MG63 (cell line): ENCODE measurements around the gene WDFY3. TPM values are rescaled to one million over a fixed set of nuclear protein-coding genes. Genes with fewer than 3 reads are reported as not detected.
"Not testable (repeated sequence)": the region's sequence is repeated elsewhere in the genome, so short reads cannot be mapped to it uniquely, and the experiment has no call there.

Experiments
- DNase-seq: peaks from one replicate; pipeline ENCODE4 v3.0.0-alpha.2; 2020
- H3K27me3 ChIP-seq: fragments of 250-450 bp; sonication (Bioruptor Pico); 2 replicates; pipeline ENCODE4 v1.5.1; 2020; ENCODE audit warnings: mild to moderate bottlenecking, moderate library complexity
- H3K36me3 ChIP-seq: fragments of 250-450 bp; sonication (Bioruptor Pico); 2 replicates; pipeline ENCODE4 v1.5.1; 2020; ENCODE audit warnings: mild to moderate bottlenecking, moderate library complexity
- H3K4me3 ChIP-seq: fragments of 250-450 bp; sonication (Bioruptor Pico); 2 replicates; pipeline ENCODE4 v1.5.1; 2020; ENCODE audit warnings: mild to moderate bottlenecking, moderate library complexity
- H3K9me3 ChIP-seq: fragments of 250-450 bp; sonication (Bioruptor Pico); 2 replicates; pipeline ENCODE4 v1.5.1; 2020; ENCODE audit warnings: mild to moderate bottlenecking, moderate library complexity
- total RNA-seq: library from RNA; depleted of rRNA; stranded (reverse); fragments of >200 nt; shearing (Covaris generic); gene quantifications from 2 replicates; pipeline ENCODE4 v1.2.3, GENCODE V29; 2014; ENCODE audit warnings: low replicate concordance

Gene WDFY3
- total RNA-seq, 1 experiment from 2014 or later, result 5.2 TPM

DNA sequence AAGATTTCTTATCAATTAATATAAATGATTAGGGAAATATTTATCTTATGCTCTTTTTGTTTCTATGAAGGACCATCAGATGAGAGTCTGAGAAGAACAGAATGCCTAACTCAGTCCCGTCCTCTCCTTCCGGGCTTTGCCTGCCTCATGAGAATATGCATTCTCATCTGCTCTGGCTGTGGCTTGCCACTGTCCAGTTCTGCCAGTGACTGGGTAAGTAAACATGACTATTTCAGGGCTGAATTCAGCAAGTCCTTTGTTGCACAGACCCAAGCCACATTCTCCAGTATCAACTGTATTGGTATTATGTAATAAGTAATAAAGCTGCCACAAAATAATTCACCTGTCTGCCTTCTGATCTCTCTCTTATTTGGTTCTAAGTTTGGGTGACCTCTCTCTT lies 110.7 kb downstream of the WDFY3 start:
- no peak for DNase-seq
- no peaks in the 10 kb centered on the region for H3K27me3 ChIP-seq
- no peak overlapping the region for H3K4me3 ChIP-seq
- no peaks in the 10 kb centered on the region; the same call in 1 of the 2 replicates for H3K36me3 ChIP-seq
- H3K9me3 ChIP-seq, result no peaks in the 10 kb centered on the region

DNA sequence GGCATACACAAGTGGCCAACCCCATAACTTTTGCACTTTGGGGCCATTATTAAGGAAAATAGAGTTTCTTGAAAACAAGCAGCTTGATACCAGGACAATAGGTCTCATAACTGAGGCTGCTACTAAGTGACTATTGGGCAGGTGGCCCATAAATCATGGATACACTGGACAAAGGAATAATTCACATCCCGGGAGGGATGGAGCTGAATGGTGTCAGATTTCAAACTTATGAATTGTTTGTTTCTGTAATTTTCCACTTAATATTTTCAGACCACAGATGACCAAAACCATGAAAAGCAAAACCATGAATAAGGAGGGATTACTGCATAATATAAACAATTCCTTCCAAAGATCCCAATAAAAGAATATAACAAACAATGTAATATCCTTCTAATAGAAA lies 114.4 kb downstream of the WDFY3 start:
- Histone ChIP-seq H3K9me3 (no peaks in the 10 kb centered on the region), H3K36me3 (no peaks in the 10 kb centered on the region), H3K4me3 (no peak overlapping the region), H3K27me3 (no peaks in the 10 kb centered on the region)
- no peak for DNase-seq

- Histone ChIP-seq H3K27me3 (no peaks in the 10 kb centered on the region), H3K9me3 (no peaks in the 10 kb centered on the region), H3K36me3 (no peaks in the 10 kb centered on the region), H3K4me3 (no peak overlapping the region)
- no peak for DNase-seq
These were observed 117.3 kb downstream of the WDFY3 start for GRCh38 chr4:84849051-84849640.

DNA sequence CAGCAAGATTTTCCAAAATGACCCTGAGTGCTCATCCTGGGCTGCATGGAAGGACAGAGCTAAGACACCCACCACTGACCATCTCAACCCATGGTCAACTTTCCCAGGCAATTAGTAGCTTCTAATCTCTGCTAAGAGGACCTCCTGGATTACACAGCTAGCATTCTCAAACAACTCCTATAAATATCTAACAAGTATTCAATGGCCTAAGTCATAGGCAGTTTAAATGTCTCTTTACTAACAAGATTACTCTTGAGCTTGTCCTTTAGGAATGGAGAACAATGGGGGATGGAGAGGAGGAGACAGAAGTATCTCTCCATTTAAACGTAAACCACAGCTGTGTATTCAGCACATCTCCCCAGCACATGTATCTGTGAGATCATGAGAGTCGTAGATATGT lies 118.1 kb downstream of the WDFY3 start:
- Histone ChIP-seq H3K27me3 (no peaks in the 10 kb centered on the region), H3K9me3 (no peaks in the 10 kb centered on the region), H3K36me3 (no peaks in the 10 kb centered on the region), H3K4me3 (no peak overlapping the region)
- DNase-seq, result no peak

GRCh38 chr4:84847978-84848377 lies 118.5 kb downstream of the WDFY3 start:
- H3K4me3 ChIP-seq, result no peak overlapping the region
- no peaks in the 10 kb centered on the region for H3K9me3 ChIP-seq
- no peaks in the 10 kb centered on the region for H3K27me3 ChIP-seq
- DNase-seq, result no peak
- no peaks in the 10 kb centered on the region for H3K36me3 ChIP-seq

DNA sequence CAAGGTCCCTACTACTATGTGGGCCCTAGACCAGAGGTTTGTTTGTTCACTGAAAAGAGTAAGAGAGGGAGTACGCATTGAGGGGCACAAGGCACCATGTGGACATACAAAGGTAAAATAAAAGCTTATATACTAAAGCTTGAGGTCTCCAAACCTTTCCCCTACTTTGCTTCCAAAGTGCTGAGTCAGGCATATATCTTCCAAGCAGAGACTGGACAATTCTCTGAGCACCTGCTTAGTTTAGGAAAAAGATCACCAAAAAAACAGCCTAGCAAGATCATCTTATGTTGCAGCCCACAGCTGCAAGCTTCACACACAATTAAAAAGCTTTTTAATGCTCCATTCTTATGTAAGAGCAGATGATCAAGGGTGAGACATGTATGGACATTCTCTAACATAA lies 119.5 kb downstream of the WDFY3 start:
- no peak for DNase-seq
- Histone ChIP-seq H3K36me3 (no peaks in the 10 kb centered on the region), H3K4me3 (no peak overlapping the region), H3K9me3 (no peaks in the 10 kb centered on the region), H3K27me3 (no peaks in the 10 kb centered on the region)

GRCh38 chr4:84841435-84841834 lies 125.1 kb downstream of the WDFY3 start:
- H3K36me3 ChIP-seq, result no peaks in the 10 kb centered on the region; the same call in 1 of the 2 replicates
- no peak overlapping the region for H3K4me3 ChIP-seq
- H3K27me3 ChIP-seq, result no peaks in the 10 kb centered on the region
- DNase-seq, result no peak
- H3K9me3 ChIP-seq, result no peaks in the 10 kb centered on the region

DNA sequence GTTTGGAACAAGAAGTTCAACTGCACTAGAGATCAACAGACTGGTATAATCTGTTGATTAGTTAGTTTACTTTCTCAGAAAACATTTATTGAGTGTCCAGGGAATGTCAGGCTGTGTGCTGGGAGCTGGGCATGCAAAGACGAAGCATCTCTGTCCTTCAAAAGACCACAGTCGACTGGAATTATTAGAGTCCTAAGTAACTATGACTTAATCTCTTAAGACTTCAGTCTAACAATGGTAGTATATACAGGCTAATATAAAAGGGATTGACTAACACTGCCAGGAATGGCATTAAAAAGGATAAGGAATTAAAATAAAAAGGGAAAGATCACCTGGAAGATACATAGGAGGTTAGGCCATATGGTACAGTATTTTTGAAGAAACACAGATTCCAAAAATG lies 128.7 kb downstream of the WDFY3 start:
- H3K36me3 ChIP-seq, result no peaks in the 10 kb centered on the region; the same call in 1 of the 2 replicates
- H3K9me3 ChIP-seq, result no peaks in the 10 kb centered on the region
- H3K4me3 ChIP-seq, result no peak overlapping the region
- DNase-seq, result no peak
- no peaks in the 10 kb centered on the region for H3K27me3 ChIP-seq

DNA sequence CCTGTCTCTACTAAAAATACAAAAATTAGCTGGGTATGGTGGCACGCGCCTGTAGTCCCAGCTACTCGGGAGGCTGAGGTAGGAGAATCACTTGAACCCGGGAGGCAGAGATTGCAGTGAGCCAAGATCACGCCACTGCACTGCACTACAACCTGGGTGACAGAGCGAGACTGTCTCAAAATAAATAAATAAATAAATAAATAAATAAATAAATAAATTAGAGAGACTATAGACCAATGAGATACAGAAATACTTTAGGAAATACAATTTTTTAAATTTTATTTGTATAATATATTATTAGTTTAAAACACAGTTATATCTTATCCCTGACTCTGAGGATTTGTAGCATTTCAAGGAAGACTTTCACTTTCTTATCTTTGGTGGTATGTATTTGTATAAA lies 136.9 kb downstream of the WDFY3 start:
- H3K9me3 ChIP-seq, DNase-seq, H3K4me3 ChIP-seq, H3K36me3 ChIP-seq, H3K27me3 ChIP-seq: not testable (repeated sequence)

DNA sequence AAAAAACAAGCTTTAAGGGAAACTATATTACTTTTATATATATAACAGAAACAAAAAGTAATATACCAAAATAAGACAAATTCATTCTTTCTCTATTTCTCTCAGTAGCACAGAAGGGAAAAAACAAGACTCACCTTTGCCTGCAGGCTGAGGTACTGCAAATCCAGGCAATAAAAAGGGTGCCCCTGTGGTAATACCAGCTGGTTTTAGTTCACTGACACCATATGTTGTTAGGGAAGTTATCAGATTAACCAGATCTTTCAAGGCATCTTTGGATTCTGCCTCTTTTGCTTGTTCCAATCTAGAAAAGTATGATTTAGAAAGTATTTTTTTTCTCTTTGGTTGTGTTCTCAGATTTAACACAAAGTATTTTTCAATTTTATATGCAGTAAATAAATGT lies 139.8 kb downstream of the WDFY3 start:
- no peaks in the 10 kb centered on the region for H3K36me3 ChIP-seq
- H3K27me3 ChIP-seq, result no peaks in the 10 kb centered on the region
- no peaks in the 10 kb centered on the region for H3K9me3 ChIP-seq
- no peak for DNase-seq
- H3K4me3 ChIP-seq, result no peak overlapping the region

- Histone ChIP-seq H3K36me3 (no peaks in the 10 kb centered on the region), H3K27me3 (no peaks in the 10 kb centered on the region), H3K4me3 (no peak overlapping the region), H3K9me3 (no peaks in the 10 kb centered on the region)
- DNase-seq, result no peak
These were observed 140.7 kb downstream of the WDFY3 start for GRCh38 chr4:84825701-84826341.

GRCh38 chr4:84821064-84821463 lies 145.4 kb downstream of the WDFY3 start:
- no peak for DNase-seq
- Histone ChIP-seq H3K9me3 (no peaks in the 10 kb centered on the region), H3K36me3 (peaks cover 2% of the 10 kb centered on the region; the same call in 1 of the 2 replicates), H3K4me3 (no peak overlapping the region), H3K27me3 (no peaks in the 10 kb centered on the region)

DNA sequence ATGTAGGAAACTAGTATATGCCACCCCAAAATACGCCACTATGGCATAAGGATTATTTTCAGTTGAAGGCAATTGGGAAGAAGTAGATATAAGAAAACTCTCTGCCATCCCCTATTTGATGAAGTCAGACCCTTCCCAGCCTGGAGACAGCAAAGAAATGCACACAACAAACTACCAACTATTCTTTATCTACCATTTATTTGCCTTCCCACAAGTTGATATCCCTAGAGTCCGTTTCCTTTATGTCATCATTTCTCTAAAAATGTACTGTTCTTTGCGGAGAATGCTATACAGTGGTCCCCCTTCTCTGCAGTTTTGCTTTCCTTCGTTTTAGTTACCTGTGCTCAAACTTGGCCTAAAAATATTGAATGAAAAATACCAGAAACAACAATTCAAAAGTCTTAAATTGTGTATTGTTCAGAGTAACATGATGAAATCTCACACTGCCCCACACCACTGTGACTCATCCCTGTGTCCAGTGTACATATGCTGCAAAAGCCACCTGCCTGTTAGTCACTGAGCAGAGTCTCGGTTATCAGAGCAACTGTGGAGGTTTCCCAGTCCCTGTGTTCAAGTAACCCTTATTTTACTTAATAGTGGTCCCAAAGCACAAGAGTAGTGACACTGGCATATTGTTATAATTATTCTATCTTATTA lies 152.3 kb downstream of the WDFY3 start:
- Histone ChIP-seq H3K4me3 (no peak overlapping the region), H3K27me3 (no peaks in the 10 kb centered on the region), H3K36me3 (no peaks in the 10 kb centered on the region; the same call in 1 of the 2 replicates), H3K9me3 (no peaks in the 10 kb centered on the region)
- DNase-seq, result peak; percentile 46

- H3K36me3 ChIP-seq, result no peaks in the 10 kb centered on the region; the same call in 1 of the 2 replicates
- H3K4me3 ChIP-seq, result no peak overlapping the region
- DNase-seq, result no peak
- no peaks in the 10 kb centered on the region for H3K27me3 ChIP-seq
- H3K9me3 ChIP-seq, result no peaks in the 10 kb centered on the region
These were observed 156.5 kb downstream of the WDFY3 start for GRCh38 chr4:84809946-84810345.

DNA sequence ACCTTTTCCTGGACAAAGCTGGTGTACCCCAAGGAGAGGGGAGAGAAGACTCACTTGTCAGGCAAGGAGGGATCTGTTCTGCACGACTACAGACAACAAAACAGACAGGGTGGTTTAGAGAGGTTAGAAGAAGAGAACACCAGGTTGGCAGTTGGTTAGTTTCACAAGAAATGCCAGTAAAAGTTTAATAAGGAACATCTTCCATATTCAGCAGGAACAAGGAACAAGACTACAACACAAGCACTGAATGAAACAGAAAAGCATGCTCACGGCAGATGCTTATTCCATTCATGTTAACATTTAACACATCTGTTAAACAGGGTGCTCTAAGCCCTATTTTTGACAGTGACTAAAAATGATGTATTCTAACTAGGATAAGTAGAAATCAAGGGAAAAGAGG lies 158.2 kb downstream of the WDFY3 start:
- no peak for DNase-seq
- H3K36me3 ChIP-seq, result no peaks in the 10 kb centered on the region; the same call in 1 of the 2 replicates
- H3K27me3 ChIP-seq, result no peaks in the 10 kb centered on the region
- no peaks in the 10 kb centered on the region for H3K9me3 ChIP-seq
- no peak overlapping the region for H3K4me3 ChIP-seq

DNA sequence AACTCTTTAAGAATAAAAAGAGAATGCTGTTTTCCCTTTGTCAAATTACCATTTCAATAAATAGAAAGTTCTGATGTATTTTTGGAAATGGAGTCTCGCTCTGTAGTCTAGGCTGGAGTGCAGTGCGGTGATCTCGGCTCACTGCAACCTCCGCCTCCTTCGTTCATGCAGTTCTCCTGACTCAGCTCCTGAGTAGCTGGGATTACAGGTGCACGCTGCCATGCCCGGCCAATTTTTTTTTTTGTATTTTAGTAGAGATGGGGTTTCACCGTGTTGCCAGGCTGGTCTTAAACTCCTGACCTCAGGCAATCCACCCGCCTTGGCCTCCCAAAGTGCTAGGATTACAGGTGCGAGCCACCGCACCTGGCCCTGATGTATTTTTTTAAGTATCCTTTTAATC lies 159.9 kb downstream of the WDFY3 start:
- H3K4me3 ChIP-seq, H3K27me3 ChIP-seq, DNase-seq, H3K9me3 ChIP-seq, H3K36me3 ChIP-seq: not testable (repeated sequence)

DNA sequence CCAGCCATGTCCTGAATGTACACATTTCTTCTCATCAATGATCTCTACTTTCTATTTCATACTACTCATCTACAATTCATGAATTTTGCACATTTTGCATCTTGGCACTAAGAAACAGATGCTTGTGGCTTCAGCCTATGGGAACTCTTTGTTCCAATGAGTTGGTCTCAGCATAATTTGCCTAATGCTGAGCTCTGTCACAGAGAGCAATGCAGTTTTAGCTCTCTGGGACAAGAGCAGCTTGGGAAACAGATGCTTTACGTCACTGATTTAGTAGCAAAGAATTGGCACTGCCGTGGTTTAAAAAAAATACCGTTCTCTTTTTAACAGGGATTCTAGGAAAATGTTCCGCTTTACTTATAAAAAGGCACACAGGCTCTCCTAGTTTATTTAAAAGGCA lies 162.4 kb downstream of the WDFY3 start:
- Histone ChIP-seq H3K4me3 (no peak overlapping the region), H3K27me3 (no peaks in the 10 kb centered on the region)
- DNase-seq, result no peak

GRCh38 chr4:84803720-84804119 lies 162.8 kb downstream of the WDFY3 start:
- H3K9me3 ChIP-seq, result no peaks in the 10 kb centered on the region
- no peak overlapping the region for H3K4me3 ChIP-seq
- no peak for DNase-seq
- H3K36me3 ChIP-seq, result no peaks in the 10 kb centered on the region
- H3K27me3 ChIP-seq, result no peaks in the 10 kb centered on the region

More for the DNA sequence above, 162.4 kb downstream of the WDFY3 start:
- H3K9me3 ChIP-seq, result no peaks in the 10 kb centered on the region
- no peaks in the 10 kb centered on the region for H3K36me3 ChIP-seq
